Activated CD8-positive, alpha-beta memory T cell treated with anti-CD3 and anti-CD28 coated beads, Interleukin-2, amount 50 U/mL, for 4 hours (primary cell): Measurements from ENCODE around the gene UQCC3.

Experiments
- DNase-seq: peaks from one replicate; pipeline ENCODE4 v3.0.0-alpha.2; 2020

UQCC3 gene

DNA sequence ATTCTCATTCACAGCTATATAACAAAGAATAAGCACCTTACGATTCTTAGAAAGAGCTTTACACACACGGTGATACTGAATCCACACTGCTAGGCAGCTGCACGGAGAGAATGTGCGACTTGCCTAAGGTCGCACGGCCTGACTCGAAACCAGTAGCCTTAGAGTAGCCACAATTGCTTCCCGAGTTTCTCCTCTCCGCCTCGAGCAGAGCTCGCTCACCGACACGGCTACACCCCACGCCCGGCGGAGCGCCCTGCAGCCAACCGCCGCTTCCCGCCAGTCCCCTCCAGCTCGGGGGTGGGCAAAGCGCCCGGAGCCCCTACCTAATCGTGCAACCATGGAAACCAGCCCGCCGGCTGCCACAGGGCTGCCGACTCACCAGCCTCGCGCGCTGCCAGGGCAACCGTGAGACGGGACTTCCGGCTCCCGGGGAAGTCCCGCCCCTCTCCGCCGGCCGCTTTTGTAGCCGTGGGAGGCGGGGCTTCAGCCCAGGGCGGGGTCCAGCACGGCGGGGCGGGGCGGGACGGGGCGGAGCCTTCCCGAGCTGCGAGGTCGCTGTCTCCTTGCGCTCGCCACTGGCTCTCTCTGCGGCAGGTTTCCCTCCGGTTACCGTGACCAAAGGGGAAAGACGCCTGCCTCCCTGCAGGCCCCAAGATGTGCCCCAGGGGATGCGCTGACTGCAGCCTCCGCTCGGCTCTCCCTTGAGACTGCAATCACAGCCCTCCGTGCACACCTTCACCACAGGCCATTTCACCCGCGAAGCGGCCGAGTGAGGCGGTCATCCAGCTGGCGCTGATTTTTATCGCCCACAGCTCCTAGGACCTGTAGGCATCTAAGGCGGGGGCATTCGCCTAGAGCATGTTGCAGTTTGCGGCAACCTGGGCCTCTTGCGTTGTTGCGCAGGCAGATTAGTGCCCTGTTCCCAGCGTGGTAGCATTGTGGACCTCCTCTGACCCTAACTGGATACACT is 34.7 kb downstream of the UQCC3 start:
- DNase-seq: peak; percentile 96

DNA sequence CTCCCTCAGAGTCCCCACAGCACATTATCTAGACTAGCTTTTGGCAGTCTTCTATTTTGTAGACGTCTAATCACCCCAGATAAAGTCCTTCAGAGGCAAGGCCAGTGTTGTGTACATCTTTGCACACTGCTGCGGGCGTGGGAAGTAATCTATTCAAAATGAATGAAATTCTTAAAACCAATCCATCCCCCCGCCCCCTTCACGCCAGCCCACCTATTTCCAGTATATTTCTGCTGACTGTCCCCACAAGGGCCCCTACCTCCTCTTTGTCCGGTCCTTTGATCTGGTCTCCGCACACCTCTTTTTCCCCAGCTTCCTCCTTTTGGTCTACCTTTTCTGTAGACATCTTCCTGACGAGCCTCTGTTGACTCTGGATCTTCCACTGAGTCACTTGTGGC is 35.4 kb downstream of the UQCC3 start:
- no peak for DNase-seq

DNA sequence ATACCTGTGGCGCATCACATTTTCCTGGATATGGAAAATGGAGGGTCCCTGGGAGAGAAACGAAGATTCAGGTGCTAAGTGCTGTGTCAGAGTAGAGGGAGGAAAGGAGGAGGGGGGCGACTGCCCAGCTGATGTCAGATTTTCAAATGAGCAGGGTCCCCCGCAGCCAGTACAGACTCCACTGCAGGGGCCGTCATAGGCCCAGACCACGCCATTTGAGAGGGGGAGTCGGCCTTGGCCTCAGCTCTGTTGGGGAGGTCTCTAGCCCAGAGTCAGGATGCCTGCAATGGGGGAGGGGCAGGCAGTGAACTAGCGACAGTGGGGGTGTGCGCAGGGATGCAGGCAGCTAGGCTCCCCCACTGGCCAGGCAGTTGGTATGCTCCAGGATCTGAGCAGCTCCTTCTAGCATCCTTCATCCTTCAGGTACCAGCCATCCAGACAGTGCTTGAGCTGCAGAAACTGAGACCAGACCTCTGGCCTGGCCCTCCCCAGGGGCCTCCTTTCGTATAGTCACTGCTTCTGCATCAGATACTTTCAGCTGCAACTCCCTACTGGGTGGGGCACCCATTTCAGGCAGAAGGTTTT is 35.9 kb downstream of the UQCC3 start, which contains the start of the genes BSCL2 and GNG3:
Gene BSCL2 (minus strand): TSS at position 148 of the 585 bp plus-strand sequence. CDS start 229 bp downstream, outside the sequence.
Gene GNG3 (plus strand): TSS at position 400 of the 585 bp plus-strand sequence. CDS start 620 bp downstream, outside the sequence.
- DNase-seq: no peak

DNA sequence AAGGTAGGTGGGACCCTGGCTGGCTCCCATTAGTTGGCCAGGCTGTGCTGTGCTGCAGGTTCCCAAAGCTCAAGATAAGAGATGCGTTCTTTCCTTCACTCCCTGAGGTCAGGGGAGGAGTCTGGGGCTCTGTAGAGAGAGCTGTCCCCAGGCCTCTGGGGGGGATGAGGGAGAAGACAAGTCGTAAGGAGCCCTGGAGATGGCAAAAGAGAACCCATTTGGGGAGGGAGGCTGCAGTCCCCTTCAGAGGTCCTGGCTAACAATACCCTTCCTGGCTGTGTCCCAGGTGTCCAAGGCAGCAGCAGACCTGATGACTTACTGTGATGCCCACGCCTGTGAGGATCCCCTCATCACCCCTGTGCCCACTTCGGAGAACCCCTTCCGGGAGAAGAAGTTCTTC is 36.9 kb downstream of the UQCC3 start:
- no peak for DNase-seq

DNA sequence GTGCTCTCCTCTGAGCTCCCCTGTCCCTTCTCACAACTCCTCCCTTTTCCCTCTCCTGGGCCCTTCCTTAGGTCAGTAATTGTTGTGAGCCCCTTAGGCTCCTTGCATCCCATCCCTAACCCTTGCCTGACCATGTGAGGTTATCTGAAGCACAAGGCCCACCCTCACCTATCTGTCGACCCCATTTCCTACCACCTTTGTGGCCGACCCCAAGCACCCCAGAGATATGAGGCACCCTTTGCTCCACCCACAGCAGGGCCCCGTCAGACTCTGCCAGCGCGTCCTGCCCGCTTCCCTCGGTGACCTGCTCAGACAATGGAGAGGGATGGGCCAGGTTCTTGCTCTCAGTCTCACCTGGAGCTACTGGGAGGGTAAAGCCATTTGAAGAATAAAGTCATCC is 37.3 kb downstream of the UQCC3 start:
- DNase-seq: peak; percentile 55

DNA sequence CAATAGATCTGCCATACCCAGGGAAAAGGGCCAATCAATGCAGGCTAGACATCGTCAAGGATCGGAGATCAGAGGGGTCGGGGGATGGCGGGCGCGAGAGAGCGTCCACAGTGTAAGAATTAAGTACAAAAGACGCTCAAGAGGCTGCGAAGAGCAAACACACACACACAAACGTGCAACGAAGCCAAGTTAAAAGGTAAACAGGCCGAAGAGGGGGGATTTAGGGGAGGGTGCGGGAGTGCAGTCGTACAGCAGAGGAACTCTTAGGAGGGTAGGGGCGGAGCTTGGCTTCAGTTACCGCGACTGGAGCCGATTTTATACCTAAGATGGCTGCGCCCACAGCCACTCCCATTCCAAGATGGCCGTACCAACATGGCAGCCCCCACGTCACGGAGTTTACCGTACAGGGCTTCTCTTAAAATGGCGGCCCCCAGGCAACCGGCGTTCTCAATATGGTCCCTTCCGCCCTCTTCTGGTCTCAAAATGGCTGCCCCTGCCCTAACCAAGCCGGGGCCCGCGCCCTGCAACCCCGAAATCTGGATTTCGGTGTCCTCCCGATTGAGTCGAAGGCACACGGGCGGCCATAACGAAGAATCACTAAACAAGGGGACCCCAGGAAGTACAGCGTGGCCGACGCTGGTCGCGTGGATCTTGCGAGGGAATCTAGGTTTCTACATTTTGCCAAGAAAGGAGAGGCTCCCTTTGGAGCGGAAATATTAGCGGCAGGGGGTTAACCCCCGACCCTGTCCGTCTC is 38.0 kb downstream of the UQCC3 start:
- peak; percentile 95 for DNase-seq

DNA sequence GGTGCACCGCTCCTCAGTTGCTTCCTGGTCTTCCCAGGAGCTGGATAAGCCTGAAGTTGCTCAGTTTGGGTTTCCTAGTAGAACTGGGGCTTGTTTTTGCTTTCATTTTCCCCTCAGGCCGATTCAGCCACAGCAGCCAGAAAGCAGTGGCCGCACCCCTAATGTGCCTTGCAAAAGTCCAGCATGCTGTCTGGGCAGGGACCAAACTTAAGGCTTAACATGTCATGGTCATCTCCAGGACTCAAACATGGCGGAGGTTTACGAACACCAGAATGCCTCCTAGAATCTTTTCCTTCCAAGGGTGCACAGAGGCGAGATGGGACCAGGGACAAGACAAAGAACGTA is 38.5 kb downstream of the UQCC3 start:
- DNase-seq: peak; percentile 23

DNA sequence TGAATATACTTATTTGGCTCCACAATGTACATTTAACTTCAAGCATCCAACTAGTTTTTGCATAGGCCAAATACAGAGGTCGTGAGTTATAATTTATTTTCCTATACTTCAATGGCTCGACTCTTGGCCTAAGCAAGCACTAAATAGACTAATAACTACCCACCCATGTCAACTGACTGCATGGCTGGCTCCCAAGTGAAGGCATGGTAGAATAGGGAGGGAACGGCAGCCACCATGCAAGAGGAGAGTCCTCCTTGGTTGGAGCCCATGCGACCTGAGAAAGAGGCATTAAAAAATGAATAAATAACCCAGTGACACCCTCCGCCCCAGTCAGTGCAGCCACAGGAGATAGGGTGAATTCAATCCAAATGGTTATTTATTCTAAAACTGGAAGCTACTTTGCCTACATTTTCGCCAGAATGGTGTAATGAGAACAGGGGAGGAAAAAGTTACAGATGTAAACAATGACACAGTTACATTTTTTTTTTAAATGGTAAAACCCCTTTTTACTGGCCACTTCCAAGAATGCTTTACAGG is 40.9 kb downstream of the UQCC3 start:
- DNase-seq: no peak

DNA sequence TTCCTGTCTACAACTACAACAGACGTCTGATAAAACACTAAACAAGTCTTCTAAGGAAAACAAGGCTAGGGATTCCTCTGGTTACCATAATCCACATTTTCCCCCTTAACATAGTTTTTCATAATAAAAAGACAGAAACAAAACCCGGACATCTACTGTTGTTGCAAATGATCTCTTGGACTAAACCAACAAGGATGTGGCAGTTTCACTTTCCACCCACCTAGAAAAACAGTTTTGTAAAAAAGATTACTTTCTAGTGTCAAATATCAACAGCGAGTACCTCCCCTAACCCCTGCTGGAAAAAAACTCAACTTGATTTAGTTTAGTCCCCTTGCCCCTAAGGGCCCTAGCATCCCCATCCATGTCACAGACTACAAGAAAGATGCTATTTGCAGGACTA is 41.4 kb downstream of the UQCC3 start:
- no peak for DNase-seq

DNA sequence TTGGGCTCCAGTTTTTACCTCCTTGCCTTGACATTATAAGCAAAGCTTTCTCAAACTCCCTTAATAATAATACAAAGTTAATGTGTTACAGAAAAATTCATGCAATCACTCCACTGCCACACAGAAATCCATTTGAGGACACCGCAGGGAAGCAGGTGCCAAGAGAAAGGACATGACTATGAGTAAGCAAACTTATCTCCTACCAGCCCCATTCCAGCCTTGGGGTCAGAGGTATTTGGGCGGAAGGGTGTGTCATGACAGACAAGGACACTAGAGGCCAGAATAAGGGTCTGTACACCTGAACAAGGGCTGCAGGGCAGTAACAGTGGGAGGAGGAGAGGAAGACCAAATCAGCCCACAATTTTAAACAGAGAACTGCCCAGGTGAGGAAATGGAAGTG is 41.9 kb downstream of the UQCC3 start:
- DNase-seq: no peak

DNA sequence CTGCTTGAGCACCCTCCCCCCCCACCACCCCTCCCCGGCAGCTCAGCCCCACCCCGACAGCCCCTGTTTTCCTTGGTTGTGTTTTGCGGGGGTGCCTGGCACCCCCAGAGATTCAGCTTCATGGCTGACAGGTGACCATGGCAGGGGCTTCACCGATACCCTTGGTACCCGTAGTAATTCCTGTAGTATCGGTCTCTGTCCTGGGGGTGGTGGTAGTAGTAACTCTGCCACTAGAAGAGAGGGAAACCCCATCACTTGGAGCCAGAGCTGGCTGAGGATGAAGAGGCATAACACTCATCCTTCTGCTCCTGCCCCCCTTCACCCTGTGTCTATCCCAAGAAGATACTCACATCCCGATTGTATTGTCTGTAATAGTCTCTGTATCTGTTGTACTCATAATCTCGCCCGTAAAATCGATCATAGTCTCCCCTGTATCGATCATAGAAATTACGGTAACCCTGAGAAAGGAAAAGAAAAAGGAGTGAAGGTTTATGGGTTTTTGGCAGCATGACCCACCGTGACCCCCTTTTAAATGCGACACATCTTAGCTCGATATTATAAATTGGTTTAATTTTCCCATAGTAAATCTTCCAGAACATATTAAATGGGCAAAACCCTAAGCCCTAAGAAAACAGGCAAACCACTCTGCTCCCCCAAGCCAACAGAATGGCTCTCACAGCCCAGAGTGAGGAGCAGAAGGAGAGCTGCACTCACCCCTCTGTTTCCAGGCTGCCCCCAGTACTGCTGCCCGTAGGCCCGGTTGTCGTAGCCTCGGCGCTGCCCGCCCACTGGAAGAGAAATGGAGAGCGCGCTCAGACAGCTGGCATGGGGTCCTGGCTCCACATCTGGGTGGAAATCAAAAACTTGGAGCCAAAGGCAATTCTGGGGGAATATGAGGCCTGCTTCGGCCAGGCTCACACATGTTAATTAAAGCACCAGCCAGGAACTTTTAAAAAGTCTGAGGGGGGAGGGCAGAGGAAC is 44.0 kb downstream of the UQCC3 start:
- no peak for DNase-seq

DNA sequence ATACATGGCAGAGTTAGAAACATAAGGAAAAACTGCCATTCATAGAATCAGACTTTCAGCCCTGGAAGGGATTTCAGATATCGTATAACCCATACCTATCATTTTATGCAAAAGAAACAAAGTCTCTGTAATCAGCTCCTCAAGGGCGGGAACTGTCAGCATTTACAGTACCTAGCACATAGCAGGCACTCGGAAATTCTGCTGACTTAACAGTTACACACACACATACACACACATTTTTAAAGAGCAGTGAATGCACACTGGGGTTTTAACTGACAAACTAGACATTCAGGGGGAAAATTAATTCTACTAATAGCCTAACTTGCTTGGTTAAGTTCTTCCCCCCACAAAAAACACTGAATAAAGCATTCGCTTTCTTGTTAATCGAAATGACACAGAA is 44.7 kb downstream of the UQCC3 start:
- no peak for DNase-seq

DNA sequence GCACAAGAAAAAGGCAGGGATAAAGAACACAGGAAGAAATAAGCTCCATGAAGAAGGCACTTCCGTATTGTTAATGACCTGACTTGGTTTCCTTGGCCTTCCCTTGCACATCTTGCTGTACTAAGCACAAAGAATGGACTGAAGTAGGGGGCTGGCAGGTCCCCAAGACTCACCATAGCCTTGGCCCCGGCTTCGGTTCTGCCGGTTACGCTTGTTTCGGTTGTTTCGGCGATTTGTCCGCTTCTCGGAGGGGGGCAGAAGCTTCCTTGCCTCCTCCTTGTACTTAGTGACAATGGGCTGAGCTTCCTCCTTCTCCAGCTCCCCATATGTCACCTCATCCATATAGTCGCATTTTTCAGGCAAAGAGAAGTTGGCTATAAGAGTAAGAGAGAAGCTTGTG is 45.3 kb downstream of the UQCC3 start:
- no peak for DNase-seq

DNA sequence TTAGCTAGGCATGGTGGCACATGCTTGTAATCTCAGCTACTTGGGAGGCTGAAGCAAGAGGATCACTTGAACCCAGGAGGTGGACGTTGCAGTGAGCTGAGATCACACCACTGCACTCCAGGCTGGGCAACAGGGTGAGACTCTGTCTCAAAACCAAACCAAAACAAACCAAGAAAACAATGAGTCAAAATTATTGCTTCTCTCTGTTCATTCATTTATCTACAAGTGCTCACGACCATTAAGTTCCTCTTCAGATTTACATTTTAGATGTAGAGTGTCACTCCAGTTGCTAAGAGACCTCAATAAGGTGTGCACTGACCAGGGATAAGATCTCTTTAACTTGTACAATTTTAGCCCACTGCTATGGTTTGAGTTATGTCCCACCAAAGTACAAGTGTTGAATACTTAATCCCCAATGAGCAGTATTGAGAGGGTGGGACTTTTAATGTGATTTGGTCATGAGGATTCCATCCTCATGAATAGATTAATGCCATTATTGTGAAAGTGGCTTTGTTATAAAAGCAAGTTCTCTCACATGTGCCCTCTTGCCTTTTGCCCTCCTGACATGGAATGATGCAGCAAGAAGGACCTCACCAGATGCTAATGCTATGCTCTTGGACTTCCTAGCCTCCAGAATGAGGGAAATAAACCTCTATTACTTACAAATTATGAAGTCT is 48.0 kb downstream of the UQCC3 start:
- no peak for DNase-seq

DNA sequence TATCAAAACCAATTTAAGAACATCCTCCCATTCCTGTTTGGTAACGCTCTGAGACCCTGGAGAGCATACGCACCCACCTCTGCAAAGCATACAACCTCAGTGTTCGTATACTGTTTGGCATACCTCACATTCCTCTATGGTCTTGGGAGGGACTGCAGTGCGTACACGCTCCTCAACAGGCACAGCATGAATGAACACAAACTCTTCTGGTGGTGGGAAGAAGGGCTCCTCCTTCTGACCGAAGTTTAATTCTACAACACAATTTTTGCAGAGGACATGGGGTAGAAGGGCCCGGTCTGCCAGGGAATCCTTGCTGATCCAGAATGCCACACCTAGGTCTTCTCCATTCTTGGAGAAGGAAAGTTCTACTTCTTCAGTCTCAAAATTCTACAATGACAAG is 50.5 kb downstream of the UQCC3 start:
- no peak for DNase-seq
